OCI-LY1 (cell line): ENCODE results near the gene FMN1.

Experiments used
- H2AFZ ChIP-seq: fragments of 200-600 bp; sonication (generic), shearing (Covaris generic); 2 replicates; pipeline ENCODE4 v1.6.0; 2014; ENCODE audit warnings: antibody characterized with exemption, mild to moderate bottlenecking, low read length
- H3F3A ChIP-seq: fragments of 200-600 bp; sonication (generic), shearing (Covaris generic); 2 replicates; pipeline ENCODE4 v1.6.0; 2014; ENCODE audit warnings: mild to moderate bottlenecking, antibody characterized with exemption, low read length, moderate library complexity; ENCODE audit not compliant: insufficient read depth
- H3K27ac ChIP-seq: fragments of 200-600 bp; sonication (generic); 2 replicates; pipeline ENCODE4 v1.5.1; 2014; ENCODE audit warnings: low read length, mixed run types, mild to moderate bottlenecking, low read depth; ENCODE audit not compliant: poor library complexity, severe bottlenecking
- H3K27me3 ChIP-seq: fragments of 200-600 bp; sonication (generic); 2 replicates; pipeline ENCODE4 v1.6.0; 2014; ENCODE audit warnings: antibody characterized with exemption, mild to moderate bottlenecking, low read length, moderate library complexity; ENCODE audit not compliant: insufficient read depth
- H3K36me3 ChIP-seq: fragments of 200-600 bp; sonication (generic); 2 replicates; pipeline ENCODE4 v1.6.1; 2014; ENCODE audit warnings: mild to moderate bottlenecking, antibody characterized with exemption, low read length, moderate library complexity, mixed read lengths; ENCODE audit not compliant: insufficient read depth
- H3K4me1 ChIP-seq: fragments of 200-600 bp; sonication (generic); 2 replicates; pipeline ENCODE4 v1.5.1; 2014; ENCODE audit warnings: mild to moderate bottlenecking, low read length, moderate library complexity; ENCODE audit not compliant: insufficient read depth, severe bottlenecking
- H3K4me2 ChIP-seq: fragments of 200-600 bp; sonication (generic), shearing (Covaris generic); 2 replicates; pipeline ENCODE4 v1.6.1; 2014; ENCODE audit warnings: low read length
- H3K4me3 ChIP-seq: fragments of 200-600 bp; sonication (generic); 2 replicates; pipeline ENCODE4 v1.5.1; 2014; ENCODE audit warnings: low read length, low read depth, mild to moderate bottlenecking, mixed read lengths; ENCODE audit not compliant: poor library complexity, severe bottlenecking
- H3K79me2 ChIP-seq: fragments of 200-600 bp; shearing (Covaris generic); 2 replicates; pipeline ENCODE4 v1.6.1; 2016; ENCODE audit warnings: mixed run types, low read length, mixed read lengths; ENCODE audit not compliant: insufficient read depth
- H3K9ac ChIP-seq: fragments of 200-600 bp; sonication (generic), shearing (Covaris generic); 2 replicates; pipeline ENCODE4 v1.6.1; 2014; ENCODE audit warnings: mild to moderate bottlenecking, low read length, mixed read lengths
- H3K9me2 ChIP-seq: fragments of 200-600 bp; sonication (generic), shearing (Covaris generic); 2 replicates; pipeline ENCODE4 v1.6.1; 2014; ENCODE audit warnings: low read depth, mild to moderate bottlenecking, low read length, mixed read lengths
- H3K9me3 ChIP-seq: fragments of 200-600 bp; shearing (Covaris generic); 2 replicates; pipeline ENCODE4 v1.6.1; 2014; ENCODE audit warnings: low read length, mixed read lengths
- H4K20me1 ChIP-seq: fragments of 200-600 bp; sonication (generic), shearing (Covaris generic); 2 replicates; pipeline ENCODE4 v1.6.0; 2016; ENCODE audit warnings: mild to moderate bottlenecking, low read length; ENCODE audit not compliant: insufficient read depth
- CTCF ChIP-seq: fragments of 200-600 bp; sonication (generic), shearing (Covaris generic); IDR thresholded peaks from 2 replicates; pipeline ENCODE4 v1.5.1; 2017; ENCODE audit warnings: mild to moderate bottlenecking, antibody characterized with exemption, low read length, moderate library complexity, mixed read lengths
- EZH2 ChIP-seq: fragments of 200-600 bp; sonication (generic), shearing (Covaris generic); IDR thresholded peaks from 2 replicates; pipeline ENCODE4 v1.8.0; 2017; ENCODE audit warnings: borderline replicate concordance, mixed run types, mild to moderate bottlenecking, antibody characterized with exemption, low read length, moderate library complexity, mixed read lengths

FMN1 gene

DNA sequence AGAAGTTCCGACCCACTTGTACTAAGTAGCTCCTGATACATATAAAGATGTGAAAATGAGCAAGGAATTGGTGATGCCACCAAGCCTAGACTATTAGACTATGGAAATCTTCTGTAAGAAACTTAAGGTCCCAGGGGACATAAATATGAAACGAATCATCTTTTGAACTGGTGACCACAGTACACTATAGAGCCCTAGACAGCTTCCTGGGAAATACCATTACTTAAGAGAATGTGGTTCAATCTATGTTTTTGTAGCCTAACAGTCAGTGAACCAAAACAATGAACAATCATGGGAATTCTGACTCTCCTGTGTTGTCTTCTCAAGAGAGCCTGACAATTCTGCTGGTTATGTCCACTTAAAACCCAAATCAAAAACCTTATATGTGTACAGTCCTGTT, 285.1 kb downstream of the FMN1 start:
- H3F3A ChIP-seq = no peaks in the 10 kb centered on the region
- H3K4me2 ChIP-seq = no peak overlapping the region
- no peaks in the 10 kb centered on the region for H3K9me3 ChIP-seq
- no peak overlapping the region for H3K27ac ChIP-seq
- no peaks in the 10 kb centered on the region for H3K27me3 ChIP-seq
- H3K9ac ChIP-seq = no peak overlapping the region
- TF ChIP-seq CTCF (no peak), EZH2 (no peak)
- no peak overlapping the region for H2AFZ ChIP-seq
- H3K4me1 ChIP-seq = peaks cover 19% of the 10 kb centered on the region
- no peaks in the 10 kb centered on the region for H4K20me1 ChIP-seq
- no peaks in the 10 kb centered on the region for H3K36me3 ChIP-seq
- no peaks in the 10 kb centered on the region for H3K79me2 ChIP-seq
- H3K4me3 ChIP-seq = no peak overlapping the region
- no peaks in the 10 kb centered on the region for H3K9me2 ChIP-seq

DNA sequence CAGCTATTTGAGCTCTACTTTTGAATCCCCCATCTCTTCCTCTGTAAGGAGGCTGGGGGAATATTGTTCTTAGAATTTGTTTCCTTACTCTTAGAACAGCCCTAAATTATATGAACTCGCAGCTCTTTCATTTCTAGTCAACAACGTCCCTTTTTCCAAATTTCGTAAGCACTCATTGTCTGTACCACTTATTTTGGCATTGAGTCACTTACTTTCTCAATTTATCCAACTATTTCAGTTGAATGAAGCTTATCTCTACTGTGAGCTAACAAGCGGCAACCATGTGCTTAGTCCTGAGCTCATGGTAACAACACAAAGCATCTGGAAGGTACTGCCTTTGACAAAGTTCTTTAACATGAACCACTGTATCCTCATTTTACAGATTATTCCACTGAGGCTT, 285.6 kb downstream of the FMN1 start:
- no peak overlapping the region for H3K9ac ChIP-seq
- H3K9me3 ChIP-seq = no peaks in the 10 kb centered on the region
- no peak overlapping the region for H3K27ac ChIP-seq
- no peaks in the 10 kb centered on the region for H3F3A ChIP-seq
- H3K4me1 ChIP-seq = peaks cover 19% of the 10 kb centered on the region
- H3K27me3 ChIP-seq = no peaks in the 10 kb centered on the region
- H3K9me2 ChIP-seq = no peaks in the 10 kb centered on the region
- H3K4me2 ChIP-seq = peak overlapping the region; percentile 33; the same call in 1 of the 2 replicates
- no peaks in the 10 kb centered on the region for H4K20me1 ChIP-seq
- H3K4me3 ChIP-seq = no peak overlapping the region
- no peaks in the 10 kb centered on the region for H3K79me2 ChIP-seq
- TF ChIP-seq EZH2 (no peak), CTCF (no peak)
- H3K36me3 ChIP-seq = no peaks in the 10 kb centered on the region
- H2AFZ ChIP-seq = no peak overlapping the region

DNA sequence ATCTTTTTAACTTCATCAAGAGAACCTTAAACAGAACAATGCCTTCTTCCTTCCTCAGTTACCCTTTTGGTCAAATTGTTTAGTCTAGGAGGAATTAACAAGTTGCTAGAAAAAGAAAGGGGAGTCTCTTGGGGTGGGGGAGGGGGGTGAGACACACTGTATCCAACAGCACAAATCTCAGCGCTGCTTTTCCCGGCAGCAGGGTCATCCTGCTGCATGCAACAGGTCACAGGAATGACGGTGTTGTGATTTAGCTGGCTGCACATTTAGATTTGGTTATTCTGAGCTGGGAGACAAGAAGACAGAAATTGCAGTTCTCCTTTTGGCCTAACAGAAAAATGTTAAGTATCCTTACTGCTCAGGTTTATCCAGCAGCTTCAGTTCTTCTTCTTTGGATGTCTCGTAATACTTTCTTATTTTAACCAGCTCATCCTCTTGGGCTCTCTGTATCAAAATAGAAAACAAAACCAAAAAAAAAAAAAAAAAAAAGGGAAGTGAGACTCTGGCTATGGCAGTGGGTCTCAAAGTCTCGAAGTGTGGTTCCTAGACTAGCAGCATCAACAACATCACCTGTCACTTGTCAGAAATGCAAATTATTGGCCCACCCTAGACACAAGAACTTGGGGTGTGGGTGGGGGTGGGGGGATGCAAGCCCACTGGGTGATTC, 286.2 kb downstream of the FMN1 start:
- no peaks in the 10 kb centered on the region for H3F3A ChIP-seq
- H4K20me1 ChIP-seq = no peaks in the 10 kb centered on the region
- no peaks in the 10 kb centered on the region for H3K27me3 ChIP-seq
- peak overlapping the region; percentile 42; the same call in 1 of the 2 replicates for H3K4me2 ChIP-seq
- H3K9me2 ChIP-seq = no peaks in the 10 kb centered on the region
- H3K4me3 ChIP-seq = no peak overlapping the region
- H3K9ac ChIP-seq = no peak overlapping the region
- no peaks in the 10 kb centered on the region for H3K36me3 ChIP-seq
- TF ChIP-seq CTCF (no peak), EZH2 (no peak)
- H3K4me1 ChIP-seq = peaks cover 19% of the 10 kb centered on the region
- no peaks in the 10 kb centered on the region for H3K79me2 ChIP-seq
- H3K27ac ChIP-seq = no peak overlapping the region
- no peaks in the 10 kb centered on the region for H3K9me3 ChIP-seq
- H2AFZ ChIP-seq = no peak overlapping the region
